ENCODE results near the gene CTNNBL1.

Gene CTNNBL1

GRCh38 chr20:37741055-37741454 lies 47.2 kb downstream of the CTNNBL1 start:
- DNase-seq (ENCODE audit: low read depth) = no peak
- H3K4me3 ChIP-seq (ENCODE audit: low read depth, low read length) = no peak overlapping the region
- TF ChIP-seq CTCF (IDR thresholded peaks at IDR 0.05; ENCODE audit: low read depth, low read length) (no peak), MAX (IDR thresholded peaks at IDR 0.05; ENCODE audit: low read depth, low read length) (no peak), MYC (IDR thresholded peaks at IDR 0.05; ENCODE audit: low read depth, low read length) (no peak), POLR2A (IDR thresholded peaks at IDR 0.05; ENCODE audit: extremely low read depth, insufficient read length) (no peak)

GRCh38 chr20:37741570-37741969 lies 47.7 kb downstream of the CTNNBL1 start:
- no peak for DNase-seq (ENCODE audit: low read depth)
- no peak overlapping the region for H3K4me3 ChIP-seq (ENCODE audit: low read depth, low read length)
- TF ChIP-seq CTCF (IDR thresholded peaks at IDR 0.05; ENCODE audit: low read depth, low read length) (no peak), MAX (IDR thresholded peaks at IDR 0.05; ENCODE audit: low read depth, low read length) (no peak), MYC (IDR thresholded peaks at IDR 0.05; ENCODE audit: low read depth, low read length) (no peak), POLR2A (IDR thresholded peaks at IDR 0.05; ENCODE audit: extremely low read depth, insufficient read length) (no peak)

GRCh38 chr20:37742131-37742530 lies 48.3 kb downstream of the CTNNBL1 start:
- TF ChIP-seq MAX (IDR thresholded peaks at IDR 0.05; ENCODE audit: low read depth, low read length) (no peak), POLR2A (IDR thresholded peaks at IDR 0.05; ENCODE audit: extremely low read depth, insufficient read length) (no peak), MYC (IDR thresholded peaks at IDR 0.05; ENCODE audit: low read depth, low read length) (no peak), CTCF (IDR thresholded peaks at IDR 0.05; ENCODE audit: low read depth, low read length) (no peak)
- no peak overlapping the region for H3K4me3 ChIP-seq (ENCODE audit: low read depth, low read length)
- no peak for DNase-seq (ENCODE audit: low read depth)

- H3K4me3 ChIP-seq (ENCODE audit: low read depth, low read length) = no peak overlapping the region
- DNase-seq (ENCODE audit: low read depth) = no peak
- TF ChIP-seq POLR2A (IDR thresholded peaks at IDR 0.05; ENCODE audit: extremely low read depth, insufficient read length) (no peak), CTCF (IDR thresholded peaks at IDR 0.05; ENCODE audit: low read depth, low read length) (no peak), MYC (IDR thresholded peaks at IDR 0.05; ENCODE audit: low read depth, low read length) (no peak), MAX (IDR thresholded peaks at IDR 0.05; ENCODE audit: low read depth, low read length) (no peak)
These were observed 50.5 kb downstream of the CTNNBL1 start for GRCh38 chr20:37744347-37744746.

GRCh38 chr20:37745553-37745952 lies 51.7 kb downstream of the CTNNBL1 start:
- H3K4me3 ChIP-seq (ENCODE audit: low read depth, low read length) = no peak overlapping the region
- no peak for TF ChIP-seq MYC (IDR thresholded peaks at IDR 0.05; ENCODE audit: low read depth, low read length)
- TF ChIP-seq CTCF (IDR thresholded peaks at IDR 0.05; ENCODE audit: low read depth, low read length) = no peak
- no peak for TF ChIP-seq POLR2A (IDR thresholded peaks at IDR 0.05; ENCODE audit: extremely low read depth, insufficient read length)
- TF ChIP-seq MAX (IDR thresholded peaks at IDR 0.05; ENCODE audit: low read depth, low read length) = no peak
- DNase-seq (ENCODE audit: low read depth) = no peak

GRCh38 chr20:37748015-37748414 lies 54.2 kb downstream of the CTNNBL1 start:
- no peak for DNase-seq (ENCODE audit: low read depth)
- H3K4me3 ChIP-seq (ENCODE audit: low read depth, low read length) = no peak overlapping the region
- TF ChIP-seq MYC (IDR thresholded peaks at IDR 0.05; ENCODE audit: low read depth, low read length) = no peak
- TF ChIP-seq POLR2A (IDR thresholded peaks at IDR 0.05; ENCODE audit: extremely low read depth, insufficient read length) = no peak
- TF ChIP-seq CTCF (IDR thresholded peaks at IDR 0.05; ENCODE audit: low read depth, low read length) = no peak
- no peak for TF ChIP-seq MAX (IDR thresholded peaks at IDR 0.05; ENCODE audit: low read depth, low read length)

Measured in NB4 (cell line).